A549 (cell line): Measurements from ENCODE around the gene RANBP2. TPM values are rescaled to one million over a fixed set of nuclear protein-coding genes. Genes with fewer than 3 reads are reported as not detected.

Experiments
- ATAC-seq, 2 experiments: fragments of 200-7000 bp in 1 of 2; fragments of >200 bp in 1 of 2; cut with Nextera tagmentation in 1 of 2; cut with Tn5 transposase in 1 of 2; 3 replicates each; pipeline versions ENCODE4 v1.8.0 to v1.9.1; 2018 to 2020; ENCODE audit warnings: mild to moderate bottlenecking in 1 of 2, moderate library complexity in 1 of 2
- CTCF ChIA-PET: fragments of 300-600 bp; sonication (Branson Sonifier 250); formaldehyde crosslinking; extraction: SDS; loops from one replicate; lab custom pipeline; 2021; ENCODE audit warnings: antibody characterized with exemption, inconsistent platforms; lab: Yijun Ruan, JAX
- POLR2A ChIA-PET: fragments of 350-600 bp; formaldehyde crosslinking; extraction: SDS; loops from one replicate; lab custom pipeline; 2021; ENCODE audit warnings: antibody characterized with exemption, inconsistent platforms; lab: Yijun Ruan, JAX
- DNase-seq, 2 experiments: peaks; one replicate each; pipeline versions ENCODE4 v3.0.0 to v3.0.0-alpha.2; 2011 to 2016; ENCODE audit warnings: low read depth in 1 of 2, low spot score in 1 of 2
- FAIRE-seq: peaks from 2 replicates; lab custom pipeline; 2011; peaks lifted over from hg19 to GRCh38; lab: Jason Lieb, UNC
- H3K27ac ChIP-seq, 2 experiments: fragments of >200 bp; sonication (Bioruptor Twin); formaldehyde crosslinking; 3 replicates each; pipeline ENCODE4 v1.5.1; 2016 to 2017
- H3K4me1 ChIP-seq: fragments of >200 bp; sonication (Bioruptor Twin); formaldehyde crosslinking; 3 replicates; pipeline ENCODE4 v1.6.1; 2016
- H3K4me2 ChIP-seq: fragments of >200 bp; sonication (Bioruptor Twin); formaldehyde crosslinking; 3 replicates; pipeline ENCODE4 v1.6.1; 2016
- H3K4me3 ChIP-seq: fragments of >200 bp; sonication (Bioruptor Twin); formaldehyde crosslinking; 3 replicates; pipeline ENCODE4 v1.5.1; 2016
- H3K9me3 ChIP-seq: fragments of >200 bp; sonication (Bioruptor Twin); formaldehyde crosslinking; 3 replicates; pipeline ENCODE4 v1.6.1; 2016
- BCL3 ChIP-seq: fragments of >200 bp; sonication (Bioruptor Twin); formaldehyde crosslinking; IDR thresholded peaks from 3 replicates; pipeline ENCODE4 v1.6.1; 2016
- CHD4 ChIP-seq: fragments of 200-600 bp; sonication (generic); IDR thresholded peaks from 2 replicates; pipeline ENCODE4 v1.6.1; 2016; ENCODE audit warnings: antibody characterized with exemption, mild to moderate bottlenecking, borderline replicate concordance
- ELK1 ChIP-seq: fragments of 150-350 bp; IDR thresholded peaks from 2 replicates; pipeline ENCODE4 v1.6.1; 2014; ENCODE audit warnings: low read depth, mild to moderate bottlenecking, low read length
- HEYL ChIP-seq: fragments of 250-450 bp; sonication (Bioruptor Pico); IDR thresholded peaks from 2 replicates; pipeline ENCODE4 v1.8.0; 2021; ENCODE audit warnings: mild to moderate bottlenecking, moderate library complexity
- HOXB13 ChIP-seq: fragments of 250-450 bp; sonication (Bioruptor Pico); IDR thresholded peaks from 2 replicates; pipeline ENCODE4 v1.5.0; 2020; ENCODE audit warnings: low read depth, mild to moderate bottlenecking, moderate library complexity
- MAFK ChIP-seq: fragments of 450-650 bp; IDR thresholded peaks from 2 replicates; pipeline ENCODE4 v1.6.1; 2014; ENCODE audit not compliant: partially characterized antibody
- MAZ ChIP-seq: fragments of 150-350 bp; IDR thresholded peaks from 2 replicates; pipeline ENCODE4 v1.6.1; 2014; ENCODE audit warnings: antibody characterized with exemption, low read depth, low read length, borderline replicate concordance
- MYC ChIP-seq: IDR thresholded peaks from 2 replicates; pipeline ENCODE4 v1.6.1; 2012; ENCODE audit warnings: mild to moderate bottlenecking, inconsistent platforms, low read length, improper control_type of control experiment, borderline replicate concordance
- NFE2L2 ChIP-seq: fragments of 150-350 bp; conservative IDR thresholded peaks from 2 replicates; pipeline ENCODE4 v1.6.1; 2014; ENCODE audit warnings: low read length
- POLR2AphosphoS2 ChIP-seq: conservative IDR thresholded peaks from 2 replicates; pipeline ENCODE4 v1.6.1; 2012; ENCODE audit warnings: low read length, improper control_type of control experiment, inconsistent platforms
- RCOR1 ChIP-seq: fragments of 150-350 bp; IDR thresholded peaks from 2 replicates; pipeline ENCODE4 v1.6.1; 2014; ENCODE audit warnings: antibody characterized with exemption, low read length, low read depth
- RFX5 ChIP-seq: fragments of 450-650 bp; IDR thresholded peaks from 2 replicates; pipeline ENCODE4 v1.7.1; 2014; ENCODE audit warnings: antibody characterized with exemption, mild to moderate bottlenecking, moderate library complexity
- SREBF2 ChIP-seq: fragments of 450-650 bp; IDR thresholded peaks from 2 replicates; pipeline ENCODE4 v1.6.1; 2014; ENCODE audit warnings: mild to moderate bottlenecking, moderate library complexity
- TP53 ChIP-seq: fragments of 250-450 bp; sonication (Bioruptor Pico); IDR thresholded peaks from 2 replicates; pipeline ENCODE4 v1.5.0; 2021; ENCODE audit warnings: mild to moderate bottlenecking, moderate library complexity
- USF2 ChIP-seq: fragments of 450-650 bp; IDR thresholded peaks from 2 replicates; pipeline ENCODE4 v1.6.1; 2014; ENCODE audit warnings: antibody characterized with exemption
- ZSCAN20 ChIP-seq: fragments of 250-450 bp; sonication (Bioruptor Pico); IDR thresholded peaks from 2 replicates; pipeline ENCODE4 v1.8.0; 2022; ENCODE audit warnings: mild to moderate bottlenecking, moderate library complexity
- WGBS: methylation state at CpG from one replicate; pipeline ENCODE4 v1.1.6; 2017; ENCODE audit errors: missing lambda C conversion rate; 5-methylcytosine and 5-hydroxymethylcytosine counted together
- polyA plus RNA-seq, 4 experiments: library from polyadenylated mRNA; depleted of rRNA in 3 of 4; stranded (reverse); fragments of >200 nt; fragmentation: RNase III in 1 of 4; extraction: RNeasy Plus Mini Kit Qiagen cat#74134 plus additional on column Dnase treatment in 1 of 4; gene quantifications; 2 replicates in 3 of 4; 3 replicates in 1 of 4; pipeline ENCODE4 v1.2.3, GENCODE V29; 2011 to 2017
- small RNA-seq, 6 experiments: library from RNA; depleted of rRNA; stranded (forward); fragments of <200 nt; gene quantifications; one replicate each; pipeline ENCODE3, GENCODE V24; 2012

The RANBP2 gene
- polyA plus RNA-seq, 2 of the 4 experiments (the other 2 are of a cell fraction): 16.5 to 30.9 TPM

- 92% methylated on average over 1 of the region's 1 CpG for WGBS
- no peaks in the 10 kb centered on the region for H3K4me1 ChIP-seq
- TF ChIP-seq USF2 (no peak), RCOR1 (no peak), MYC (no peak), TP53 (CRISPR knock-in tag) (no peak), RFX5 (no peak), CHD4 (no peak), SREBF2 (no peak), POLR2AphosphoS2 (no peak), MAZ (no peak), HEYL (CRISPR knock-in tag) (no peak), HOXB13 (no peak), ELK1 (no peak), BCL3 (no peak), MAFK (no peak), NFE2L2 (no peak), ZSCAN20 (CRISPR knock-in tag) (no peak)
- DNase-seq (no peak), FAIRE-seq (no peak), ATAC-seq (no peak)
- no peak overlapping the region for H3K4me3 ChIP-seq
- CTCF ChIA-PET: interaction anchor here (0.6 kb wide), 1 partner anchor 73 kb away, joined by 3 read pairs; no protein-coding TSS in a partner anchor
- POLR2A ChIA-PET: no interaction called here
- no peak overlapping the region for H3K4me2 ChIP-seq
- no peak overlapping the region for H3K27ac ChIP-seq
- H3K9me3 ChIP-seq: peaks cover 23% of the 10 kb centered on the region; the same call in 2 of the 3 replicates
These were observed 115.8 kb downstream of the RANBP2 start for GRCh38 chr2:108835040-108835439.

Small RNA genes lying within 50 kb of the gene (small RNA-seq; reads per million reads assigned to genes)
- 0 reads per million in 6 experiments for gene AC010095.1

Other genes with a start within 250 kb of the RANBP2 start
- gene LIMS1, start 185.0 kb upstream of the RANBP2 start, polyA plus RNA-seq (2011; rRNA removed): 92.0 and 94.1 TPM in 2 replicates
- gene LIMS1, start 185.0 kb upstream of the RANBP2 start, polyA plus RNA-seq (2017; fragmentation: RNase III; extraction: RNeasy Plus Mini Kit Qiagen cat#74134 plus additional on column Dnase treatment): 37.5 to 42.5 TPM (median 40.0 TPM) in 3 replicates
- 8.6 and 13.0 TPM in 2 replicates for gene CCDC138, start 67.3 kb downstream of the RANBP2 start, polyA plus RNA-seq (2011; rRNA removed)
- 9.7 to 12.2 TPM (median 10.4 TPM) in 3 replicates for gene CCDC138, start 67.3 kb downstream of the RANBP2 start, polyA plus RNA-seq (2017; fragmentation: RNase III; extraction: RNeasy Plus Mini Kit Qiagen cat#74134 plus additional on column Dnase treatment)